Inferior parietal cortex (tissue), 1 donor: Measurements from ENCODE around the gene SUMF1.

Source experiments
- DNase-seq: peaks from one replicate; pipeline ENCODE4 v3.0.0-alpha.2; 2016; ENCODE audit errors: extremely low spot score

SUMF1 gene

GRCh38 chr3:4466741-4467521, at the start of gene SUMF1:
Gene SUMF1, minus strand, starts transcription at chr3:4467269. Its CDS starts 24 bp downstream, at chr3:4467245.
- DNase-seq, result peak; percentile 91

- DNase-seq, result no peak
Measured at GRCh38 chr3:4515916-4516579, 49.0 kb upstream of the SUMF1 start.

GRCh38 chr3:4514916-4515315, 47.8 kb upstream of the SUMF1 start:
- DNase-seq, result no peak

GRCh38 chr3:4514321-4514720, 47.3 kb upstream of the SUMF1 start:
- no peak for DNase-seq

GRCh38 chr3:4512895-4513616, 46.0 kb upstream of the SUMF1 start:
- DNase-seq, result no peak

- no peak for DNase-seq
Measured at GRCh38 chr3:4511491-4512262, 44.6 kb upstream of the SUMF1 start.

- DNase-seq, result no peak
Measured at GRCh38 chr3:4509983-4510755, 43.1 kb upstream of the SUMF1 start.

GRCh38 chr3:4509043-4509442, 42.0 kb upstream of the SUMF1 start:
- DNase-seq, result no peak

- DNase-seq, result no peak
Measured at GRCh38 chr3:4508048-4508981, 41.2 kb upstream of the SUMF1 start.

GRCh38 chr3:4507024-4507596, 40.0 kb upstream of the SUMF1 start:
- no peak for DNase-seq

GRCh38 chr3:4506559-4507023, 39.5 kb upstream of the SUMF1 start:
- no peak for DNase-seq

- no peak for DNase-seq
Measured at GRCh38 chr3:4505688-4506558, 38.9 kb upstream of the SUMF1 start.

- DNase-seq, result no peak
Measured at GRCh38 chr3:4504340-4505261, 37.5 kb upstream of the SUMF1 start.

GRCh38 chr3:4503050-4503449, 36.0 kb upstream of the SUMF1 start:
- no peak for DNase-seq

- DNase-seq, result no peak
Measured at GRCh38 chr3:4501927-4502326, 34.9 kb upstream of the SUMF1 start.

GRCh38 chr3:4501437-4501836, 34.4 kb upstream of the SUMF1 start:
- no peak for DNase-seq

GRCh38 chr3:4498446-4498845, 31.4 kb upstream of the SUMF1 start:
- no peak for DNase-seq
